ENCODE results near the gene GPR153.

The GPR153 gene

GRCh38 chr1:6244401-6245049 lies 16.4 kb downstream of the GPR153 start:
- Histone ChIP-seq H3K9me3 (ENCODE audit: control insufficient read depth, low read length) (no peaks in the 10 kb centered on the region), H3K36me3 (ENCODE audit: control insufficient read depth, insufficient read depth, low read length) (no peaks in the 10 kb centered on the region), H3K4me1 (ENCODE audit: control insufficient read depth, insufficient read depth, low read length) (peaks cover 42% of the 10 kb centered on the region), H3K27ac (ENCODE audit: insufficient read depth, low read depth, low read length, poor library complexity, severe bottlenecking) (no peak overlapping the region), H3K4me3 (ENCODE audit: insufficient read depth, low read depth, low read length) (peak overlapping the region; percentile 61), H3K27me3 (ENCODE audit: control insufficient read depth, insufficient read depth, low read length, poor library complexity, severe bottlenecking) (peaks cover 71% of the 10 kb centered on the region)
- 0 to 1% methylated on average over 24 of the region's 24 CpGs for WGBS, 2 experiments

GRCh38 chr1:6243993-6244392 lies 16.9 kb downstream of the GPR153 start, which contains the start of gene HES3:
Gene HES3, plus strand, starts transcription at chr1:6244179. Its CDS starts 187 bp downstream, at chr1:6244366.
- 1% methylated on average over 16 of the region's 16 CpGs for WGBS, 2 experiments
- no peaks in the 10 kb centered on the region for H3K36me3 ChIP-seq (ENCODE audit: control insufficient read depth, insufficient read depth, low read length)
- H3K27me3 ChIP-seq (ENCODE audit: control insufficient read depth, insufficient read depth, low read length, poor library complexity, severe bottlenecking): peaks cover 68% of the 10 kb centered on the region
- peaks cover 47% of the 10 kb centered on the region for H3K4me1 ChIP-seq (ENCODE audit: control insufficient read depth, insufficient read depth, low read length)
- no peaks in the 10 kb centered on the region for H3K9me3 ChIP-seq (ENCODE audit: control insufficient read depth, low read length)
- peak within 1 kb of the TSS; percentile 61 for H3K4me3 ChIP-seq (ENCODE audit: insufficient read depth, low read depth, low read length)
- H3K27ac ChIP-seq (ENCODE audit: insufficient read depth, low read depth, low read length, poor library complexity, severe bottlenecking): peak within 1 kb of the TSS; percentile 38

GRCh38 chr1:6243053-6243834 lies 17.7 kb downstream of the GPR153 start:
- Histone ChIP-seq H3K9me3 (ENCODE audit: control insufficient read depth, low read length) (no peaks in the 10 kb centered on the region), H3K4me1 (ENCODE audit: control insufficient read depth, insufficient read depth, low read length) (peaks cover 49% of the 10 kb centered on the region), H3K27me3 (ENCODE audit: control insufficient read depth, insufficient read depth, low read length, poor library complexity, severe bottlenecking) (peaks cover 63% of the 10 kb centered on the region), H3K36me3 (ENCODE audit: control insufficient read depth, insufficient read depth, low read length) (no peaks in the 10 kb centered on the region), H3K27ac (ENCODE audit: insufficient read depth, low read depth, low read length, poor library complexity, severe bottlenecking) (peak overlapping the region; percentile 38), H3K4me3 (ENCODE audit: insufficient read depth, low read depth, low read length) (peak overlapping the region; percentile 61)
- 40 to 42% methylated on average over 20 of the region's 20 CpGs for WGBS, 2 experiments

- Histone ChIP-seq H3K4me3 (ENCODE audit: insufficient read depth, low read depth, low read length) (peak overlapping the region; percentile 24), H3K27me3 (ENCODE audit: control insufficient read depth, insufficient read depth, low read length, poor library complexity, severe bottlenecking) (peaks cover 55% of the 10 kb centered on the region), H3K36me3 (ENCODE audit: control insufficient read depth, insufficient read depth, low read length) (no peaks in the 10 kb centered on the region), H3K4me1 (ENCODE audit: control insufficient read depth, insufficient read depth, low read length) (peaks cover 45% of the 10 kb centered on the region), H3K9me3 (ENCODE audit: control insufficient read depth, low read length) (no peaks in the 10 kb centered on the region), H3K27ac (ENCODE audit: insufficient read depth, low read depth, low read length, poor library complexity, severe bottlenecking) (peak overlapping the region; percentile 91)
- 0 to 1% methylated on average over 99 of the region's 99 CpGs for WGBS, 2 experiments
Measured at GRCh38 chr1:6241887-6242740, 18.8 kb downstream of the GPR153 start.

GRCh38 chr1:6241107-6241886 lies 19.6 kb downstream of the GPR153 start:
- 15% methylated on average over 33 of the region's 33 CpGs for WGBS, 2 experiments
- peaks cover 52% of the 10 kb centered on the region for H3K27me3 ChIP-seq (ENCODE audit: control insufficient read depth, insufficient read depth, low read length, poor library complexity, severe bottlenecking)
- H3K27ac ChIP-seq (ENCODE audit: insufficient read depth, low read depth, low read length, poor library complexity, severe bottlenecking): peak overlapping the region; percentile 91
- no peaks in the 10 kb centered on the region for H3K9me3 ChIP-seq (ENCODE audit: control insufficient read depth, low read length)
- no peaks in the 10 kb centered on the region for H3K36me3 ChIP-seq (ENCODE audit: control insufficient read depth, insufficient read depth, low read length)
- no peak overlapping the region for H3K4me3 ChIP-seq (ENCODE audit: insufficient read depth, low read depth, low read length)
- peaks cover 37% of the 10 kb centered on the region for H3K4me1 ChIP-seq (ENCODE audit: control insufficient read depth, insufficient read depth, low read length)

- Histone ChIP-seq H3K27me3 (ENCODE audit: control insufficient read depth, insufficient read depth, low read length, poor library complexity, severe bottlenecking) (peaks cover 52% of the 10 kb centered on the region), H3K4me1 (ENCODE audit: control insufficient read depth, insufficient read depth, low read length) (peaks cover 35% of the 10 kb centered on the region), H3K9me3 (ENCODE audit: control insufficient read depth, low read length) (no peaks in the 10 kb centered on the region), H3K27ac (ENCODE audit: insufficient read depth, low read depth, low read length, poor library complexity, severe bottlenecking) (peak overlapping the region; percentile 91), H3K4me3 (ENCODE audit: insufficient read depth, low read depth, low read length) (no peak overlapping the region), H3K36me3 (ENCODE audit: control insufficient read depth, insufficient read depth, low read length) (no peaks in the 10 kb centered on the region)
- WGBS, 2 experiments: 11 to 13% methylated on average over 17 of the region's 17 CpGs
Measured at GRCh38 chr1:6239950-6240768, 20.7 kb downstream of the GPR153 start.

GRCh38 chr1:6239213-6239752 lies 21.6 kb downstream of the GPR153 start:
- H3K27ac ChIP-seq (ENCODE audit: insufficient read depth, low read depth, low read length, poor library complexity, severe bottlenecking): peak overlapping the region; percentile 11
- no peaks in the 10 kb centered on the region for H3K9me3 ChIP-seq (ENCODE audit: control insufficient read depth, low read length)
- peaks cover 42% of the 10 kb centered on the region for H3K4me1 ChIP-seq (ENCODE audit: control insufficient read depth, insufficient read depth, low read length)
- no peaks in the 10 kb centered on the region for H3K36me3 ChIP-seq (ENCODE audit: control insufficient read depth, insufficient read depth, low read length)
- WGBS, 2 experiments: 2% methylated on average over 7 of the region's 7 CpGs
- no peak overlapping the region for H3K4me3 ChIP-seq (ENCODE audit: insufficient read depth, low read depth, low read length)
- peaks cover 47% of the 10 kb centered on the region for H3K27me3 ChIP-seq (ENCODE audit: control insufficient read depth, insufficient read depth, low read length, poor library complexity, severe bottlenecking)

GRCh38 chr1:6237093-6237492 lies 23.8 kb downstream of the GPR153 start:
- H3K27me3 ChIP-seq (ENCODE audit: control insufficient read depth, insufficient read depth, low read length, poor library complexity, severe bottlenecking): peaks cover 25% of the 10 kb centered on the region
- no peaks in the 10 kb centered on the region for H3K9me3 ChIP-seq (ENCODE audit: control insufficient read depth, low read length)
- WGBS, 2 experiments: 94 to 98% methylated on average over 4 of the region's 4 CpGs
- no peak overlapping the region for H3K4me3 ChIP-seq (ENCODE audit: insufficient read depth, low read depth, low read length)
- H3K36me3 ChIP-seq (ENCODE audit: control insufficient read depth, insufficient read depth, low read length): peaks cover 11% of the 10 kb centered on the region
- H3K4me1 ChIP-seq (ENCODE audit: control insufficient read depth, insufficient read depth, low read length): peaks cover 37% of the 10 kb centered on the region
- no peak overlapping the region for H3K27ac ChIP-seq (ENCODE audit: insufficient read depth, low read depth, low read length, poor library complexity, severe bottlenecking)

- H3K4me1 ChIP-seq (ENCODE audit: control insufficient read depth, insufficient read depth, low read length): peaks cover 23% of the 10 kb centered on the region
- no peaks in the 10 kb centered on the region for H3K9me3 ChIP-seq (ENCODE audit: control insufficient read depth, low read length)
- H3K36me3 ChIP-seq (ENCODE audit: control insufficient read depth, insufficient read depth, low read length): peaks cover 27% of the 10 kb centered on the region
- 0 to 1% methylated on average over 29 to 30 of the region's 30 CpGs for WGBS, 2 experiments
- H3K27ac ChIP-seq (ENCODE audit: insufficient read depth, low read depth, low read length, poor library complexity, severe bottlenecking): no peak overlapping the region
- H3K27me3 ChIP-seq (ENCODE audit: control insufficient read depth, insufficient read depth, low read length, poor library complexity, severe bottlenecking): peaks cover 8% of the 10 kb centered on the region
- H3K4me3 ChIP-seq (ENCODE audit: insufficient read depth, low read depth, low read length): peak overlapping the region; percentile 78
Measured at GRCh38 chr1:6235296-6235677, 25.6 kb downstream of the GPR153 start.
